MM.1S (cell line): ENCODE measurements around the gene KRT78.

ENCODE experiments used
- DNase-seq: peaks from one replicate; pipeline ENCODE4 v3.0.0-alpha.2; 2015
- H2AFZ ChIP-seq: fragments of 300-600 bp; sonication (generic); 2 replicates; pipeline ENCODE4 v1.6.0; 2016; ENCODE audit warnings: antibody characterized with exemption, low read length
- H3F3A ChIP-seq: fragments of 300-600 bp; sonication (generic); 2 replicates; pipeline ENCODE4 v1.6.1; 2016; ENCODE audit warnings: mild to moderate bottlenecking, antibody characterized with exemption, low read length, moderate library complexity, mixed read lengths; ENCODE audit not compliant: insufficient read depth
- H3K27ac ChIP-seq: fragments of 300-600 bp; sonication (generic); 2 replicates; pipeline ENCODE4 v1.5.1; 2016; ENCODE audit warnings: mild to moderate bottlenecking, low read length
- H3K27me3 ChIP-seq: fragments of 300-600 bp; sonication (generic); replicated peaks from 2 replicates; pipeline ENCODE4 v1.6.0; 2016; ENCODE audit warnings: low read length; ENCODE audit not compliant: insufficient read depth
- H3K36me3 ChIP-seq: fragments of 300-600 bp; sonication (generic); replicated peaks from 2 replicates; pipeline ENCODE4 v1.6.1; 2016; ENCODE audit warnings: mild to moderate bottlenecking, low read length, mixed read lengths; ENCODE audit not compliant: insufficient read depth
- H3K4me1 ChIP-seq: fragments of 300-600 bp; sonication (generic); 2 replicates; pipeline ENCODE4 v1.6.1; 2016; ENCODE audit warnings: low read length, mixed read lengths
- H3K4me2 ChIP-seq: fragments of 300-600 bp; sonication (generic); 2 replicates; pipeline ENCODE4 v1.6.0; 2016; ENCODE audit warnings: low read depth, low read length
- H3K4me3 ChIP-seq: fragments of 300-600 bp; sonication (generic); 2 replicates; pipeline ENCODE4 v1.5.1; 2016; ENCODE audit warnings: low read length, mixed read lengths
- H3K79me2 ChIP-seq: fragments of 300-600 bp; sonication (generic); 2 replicates; pipeline ENCODE4 v1.6.1; 2016; ENCODE audit warnings: mixed run types, low read length, mixed read lengths
- H3K9ac ChIP-seq: fragments of 300-600 bp; sonication (generic); 2 replicates; pipeline ENCODE4 v1.6.1; 2016; ENCODE audit warnings: low read length, mixed read lengths
- H3K9me2 ChIP-seq: fragments of 300-600 bp; sonication (generic); replicated peaks from 2 replicates; pipeline ENCODE4 v1.6.1; 2016; ENCODE audit warnings: mild to moderate bottlenecking, low read length, mixed read lengths; ENCODE audit not compliant: insufficient read depth
- H3K9me3 ChIP-seq: fragments of 300-600 bp; sonication (generic); replicated peaks from 2 replicates; pipeline ENCODE4 v1.6.1; 2016; ENCODE audit warnings: mild to moderate bottlenecking, low read length, mixed read lengths; ENCODE audit not compliant: insufficient read depth
- H4K20me1 ChIP-seq: fragments of 300-600 bp; sonication (generic); 2 replicates; pipeline ENCODE4 v1.6.1; 2016; ENCODE audit warnings: mild to moderate bottlenecking, low read length, moderate library complexity, mixed read lengths; ENCODE audit not compliant: insufficient read depth
- EZH2 ChIP-seq: fragments of 300-600 bp; sonication (generic); optimal IDR thresholded peaks from 2 replicates; pipeline ENCODE3; 2017; ENCODE audit warnings: low read depth, mild to moderate bottlenecking, antibody characterized with exemption, low read length, mixed read lengths
- EZH2phosphoT487 ChIP-seq: fragments of 300-600 bp; sonication (generic); IDR thresholded peaks from 2 replicates; pipeline ENCODE4 v1.6.1; 2018; ENCODE audit warnings: antibody characterized with exemption, low read length
- TF ChIP-seq, protein P1 (sequence below): fragments of 300-600 bp; sonication (generic); IDR thresholded peaks from 2 replicates; pipeline ENCODE4 v1.5.1; 2016; ENCODE audit warnings: antibody characterized with exemption, low read length, mixed read lengths

KRT78 gene

DNA sequence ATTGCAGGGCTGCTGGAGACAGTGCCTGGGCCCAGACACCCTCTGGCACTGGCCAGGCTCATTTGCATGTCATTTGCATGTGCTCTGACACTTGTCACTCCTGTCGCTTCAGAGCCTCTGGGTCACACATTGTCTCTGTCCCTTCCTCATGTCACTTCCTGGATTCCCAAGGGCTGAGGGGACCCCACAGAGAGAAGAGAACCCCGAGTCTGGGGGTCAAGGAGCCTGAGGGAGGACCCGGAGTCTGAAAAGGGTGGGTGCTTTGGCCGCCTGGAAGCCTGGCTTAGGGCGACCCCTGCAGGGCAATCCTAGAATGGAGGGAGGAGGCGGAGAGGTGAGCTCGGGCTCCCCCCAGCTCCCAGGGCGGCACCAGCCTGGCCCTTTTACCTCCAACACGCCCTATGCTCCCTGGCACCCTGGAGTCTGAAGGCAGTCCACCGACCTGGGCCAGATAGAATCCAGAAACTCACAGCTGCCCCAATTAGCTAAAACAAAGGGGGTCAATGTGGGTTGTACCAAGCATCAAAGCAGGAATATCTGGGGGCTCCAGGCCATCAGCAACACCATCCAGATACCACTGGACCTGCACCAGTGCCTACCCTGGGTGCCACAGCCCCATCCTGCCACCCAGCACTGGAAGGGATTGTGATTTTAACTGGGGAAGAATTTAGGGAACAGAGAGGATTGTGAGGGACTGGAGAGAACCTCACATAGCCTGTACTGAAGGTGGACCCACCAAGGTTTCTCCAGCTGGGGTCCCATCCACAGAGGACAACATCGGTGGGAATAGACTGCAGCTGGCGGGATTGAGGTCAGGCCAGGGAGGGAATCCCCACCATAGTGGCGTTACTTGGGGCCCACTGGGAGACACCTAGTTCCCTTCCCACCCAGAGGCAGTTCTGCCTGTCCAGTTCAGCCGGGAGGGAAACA lies 21.8 kb upstream of the KRT78 start:
- no peaks in the 10 kb centered on the region for H3K27me3 ChIP-seq
- H3K79me2 ChIP-seq: no peaks in the 10 kb centered on the region
- H2AFZ ChIP-seq: peak overlapping the region; percentile 37; the same call in 1 of the 2 replicates
- no peaks in the 10 kb centered on the region for H3F3A ChIP-seq
- H3K9me3 ChIP-seq: no peaks in the 10 kb centered on the region
- H3K9me2 ChIP-seq: no peaks in the 10 kb centered on the region
- H3K4me2 ChIP-seq: peak overlapping the region; percentile 54; the same call in 1 of the 2 replicates
- TF ChIP-seq EZH2: no peak
- TF ChIP-seq, protein P1, sequence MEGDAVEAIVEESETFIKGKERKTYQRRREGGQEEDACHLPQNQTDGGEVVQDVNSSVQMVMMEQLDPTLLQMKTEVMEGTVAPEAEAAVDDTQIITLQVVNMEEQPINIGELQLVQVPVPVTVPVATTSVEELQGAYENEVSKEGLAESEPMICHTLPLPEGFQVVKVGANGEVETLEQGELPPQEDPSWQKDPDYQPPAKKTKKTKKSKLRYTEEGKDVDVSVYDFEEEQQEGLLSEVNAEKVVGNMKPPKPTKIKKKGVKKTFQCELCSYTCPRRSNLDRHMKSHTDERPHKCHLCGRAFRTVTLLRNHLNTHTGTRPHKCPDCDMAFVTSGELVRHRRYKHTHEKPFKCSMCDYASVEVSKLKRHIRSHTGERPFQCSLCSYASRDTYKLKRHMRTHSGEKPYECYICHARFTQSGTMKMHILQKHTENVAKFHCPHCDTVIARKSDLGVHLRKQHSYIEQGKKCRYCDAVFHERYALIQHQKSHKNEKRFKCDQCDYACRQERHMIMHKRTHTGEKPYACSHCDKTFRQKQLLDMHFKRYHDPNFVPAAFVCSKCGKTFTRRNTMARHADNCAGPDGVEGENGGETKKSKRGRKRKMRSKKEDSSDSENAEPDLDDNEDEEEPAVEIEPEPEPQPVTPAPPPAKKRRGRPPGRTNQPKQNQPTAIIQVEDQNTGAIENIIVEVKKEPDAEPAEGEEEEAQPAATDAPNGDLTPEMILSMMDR: peak; percentile 92
- H3K4me1 ChIP-seq: 0 out of 2 replicates have a peak, but pooled peaks cover 9% of the 10 kb centered on the region
- H3K36me3 ChIP-seq: no peaks in the 10 kb centered on the region
- no peak overlapping the region for H3K9ac ChIP-seq
- H4K20me1 ChIP-seq: no peaks in the 10 kb centered on the region
- DNase-seq: peak; percentile 44
- no peak overlapping the region for H3K27ac ChIP-seq
- H3K4me3 ChIP-seq: peak overlapping the region; percentile 21; the same call in 1 of the 2 replicates

DNA sequence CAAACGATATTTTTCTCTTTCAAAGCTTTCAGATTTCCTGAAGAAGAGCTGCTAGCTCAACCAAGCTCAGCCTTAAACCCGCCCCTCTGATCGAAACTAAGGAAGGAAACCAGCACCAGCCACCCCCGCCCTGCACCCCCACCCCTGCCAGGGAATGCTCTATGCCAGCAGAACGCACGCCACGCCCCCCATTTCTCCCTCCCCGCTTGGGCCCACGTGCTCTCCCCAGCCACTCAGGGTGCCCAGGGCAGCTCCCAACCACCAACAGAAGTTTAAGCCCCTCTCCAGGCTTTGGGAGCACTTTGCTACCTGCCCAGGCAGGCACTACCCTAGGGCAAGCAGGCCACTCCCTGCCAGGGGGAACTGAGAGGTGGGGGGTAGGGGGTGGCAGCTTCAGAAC lies 18.8 kb upstream of the KRT78 start:
- no peak for DNase-seq
- TF ChIP-seq, protein P1: no peak
- TF ChIP-seq EZH2phosphoT487 (no peak), EZH2 (no peak)
- Histone ChIP-seq H3K9ac (no peak overlapping the region), H2AFZ (no peak overlapping the region), H3K9me2 (no peaks in the 10 kb centered on the region), H3K4me2 (no peak overlapping the region), H3K36me3 (no peaks in the 10 kb centered on the region), H3F3A (no peaks in the 10 kb centered on the region), H3K4me3 (no peak overlapping the region), H3K27me3 (no peaks in the 10 kb centered on the region; the same call in 1 of the 2 replicates), H3K27ac (no peak overlapping the region), H3K4me1 (0 out of 2 replicates have a peak, but pooled peaks cover 4% of the 10 kb centered on the region), H3K9me3 (no peaks in the 10 kb centered on the region), H4K20me1 (no peaks in the 10 kb centered on the region), H3K79me2 (no peaks in the 10 kb centered on the region)

DNA sequence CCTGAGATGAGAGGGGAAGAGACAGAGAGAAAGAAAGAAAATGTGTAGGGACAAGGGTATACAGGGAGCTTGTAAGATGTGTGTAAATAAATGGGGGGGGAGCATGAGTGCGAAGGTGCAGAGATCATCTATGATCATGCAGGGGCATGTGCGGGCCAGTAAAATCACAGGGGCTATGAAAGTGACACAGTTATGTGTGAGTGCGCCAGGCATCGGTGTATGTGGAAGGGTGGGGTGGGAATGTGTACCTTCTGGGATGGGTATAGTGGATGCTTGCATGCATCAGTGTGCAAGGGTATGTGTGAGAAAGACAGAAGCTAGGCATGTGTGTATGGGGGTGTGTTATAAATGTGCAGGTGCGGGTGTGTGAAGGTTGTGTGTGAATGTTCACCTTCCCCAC lies 18.4 kb upstream of the KRT78 start:
- Histone ChIP-seq H3K4me1 (0 out of 2 replicates have a peak, but pooled peaks cover 4% of the 10 kb centered on the region), H4K20me1 (no peaks in the 10 kb centered on the region), H3K36me3 (no peaks in the 10 kb centered on the region), H3K27me3 (peaks cover under 1% of the 10 kb centered on the region; the same call in 1 of the 2 replicates), H3K4me3 (no peak overlapping the region), H3K9me3 (no peaks in the 10 kb centered on the region), H3F3A (no peaks in the 10 kb centered on the region), H3K9me2 (no peaks in the 10 kb centered on the region), H3K27ac (no peak overlapping the region), H3K4me2 (no peak overlapping the region), H3K9ac (no peak overlapping the region), H3K79me2 (no peaks in the 10 kb centered on the region), H2AFZ (no peak overlapping the region)
- TF ChIP-seq, protein P1: no peak
- TF ChIP-seq EZH2 (no peak), EZH2phosphoT487 (no peak)
- no peak for DNase-seq
